GM23338 (cell line): ENCODE measurements around the gene PARVA. TPM values are rescaled to one million over a fixed set of nuclear protein-coding genes. Genes with fewer than 3 reads are reported as not detected.

ENCODE experiments used
- ATAC-seq: fragments of 200-7000 bp; cut with Tn5 transposase; 3 replicates; pipeline ENCODE4 v1.9.1; 2020
- DNase-seq: peaks from one replicate; pipeline ENCODE4 v3.0.0-alpha.2; 2015; ENCODE audit warnings: low spot score
- H2AFZ ChIP-seq: fragments of 200-600 bp; sonication (generic); 2 replicates; pipeline ENCODE4 v1.8.0; 2016; ENCODE audit warnings: antibody characterized with exemption, mild to moderate bottlenecking, moderate library complexity
- H3F3A ChIP-seq: fragments of 200-600 bp; sonication (generic); replicated peaks from 2 replicates; pipeline ENCODE4 v1.8.0; 2017; ENCODE audit warnings: antibody characterized with exemption, mixed run types, low read depth
- H3K27ac ChIP-seq: fragments of 200-600 bp; sonication (generic); 2 replicates; pipeline ENCODE4 v1.6.1; 2016; ENCODE audit warnings: low read depth
- H3K27me3 ChIP-seq: fragments of 200-600 bp; sonication (generic); 2 replicates; pipeline ENCODE4 v1.8.0; 2016; ENCODE audit warnings: mild to moderate bottlenecking, mixed run types, moderate library complexity; ENCODE audit not compliant: insufficient read depth
- H3K36me3 ChIP-seq: fragments of 200-600 bp; sonication (generic); 2 replicates; pipeline ENCODE4 v1.8.0; 2016; ENCODE audit warnings: mild to moderate bottlenecking; ENCODE audit not compliant: insufficient read depth
- H3K4me1 ChIP-seq: fragments of 200-600 bp; sonication (generic); 2 replicates; pipeline ENCODE4 v1.8.0; 2016; ENCODE audit warnings: mild to moderate bottlenecking, moderate library complexity; ENCODE audit not compliant: insufficient read depth
- H3K4me2 ChIP-seq: fragments of 200-600 bp; sonication (generic); 2 replicates; pipeline ENCODE4 v1.7.1; 2017; ENCODE audit warnings: mixed run types
- H3K4me3 ChIP-seq: fragments of 200-600 bp; sonication (generic); 2 replicates; pipeline ENCODE4 v1.6.1; 2016; ENCODE audit warnings: mixed run types
- H3K79me2 ChIP-seq: fragments of 200-600 bp; sonication (generic); replicated peaks from 2 replicates; pipeline ENCODE4 v1.8.0; 2017; ENCODE audit warnings: mild to moderate bottlenecking; ENCODE audit not compliant: insufficient read depth
- H3K9me2 ChIP-seq: fragments of 200-600 bp; sonication (generic); 2 replicates; pipeline ENCODE4 v1.8.0; 2017; ENCODE audit not compliant: insufficient read depth
- H4K20me1 ChIP-seq: fragments of 200-600 bp; sonication (generic); replicated peaks from 2 replicates; pipeline ENCODE4 v1.8.0; 2017; ENCODE audit warnings: mild to moderate bottlenecking; ENCODE audit not compliant: insufficient read depth
- H3K27ac Mint-ChIP-seq: 2 replicates; pipeline ENCODE4 v1.8.0; 2020; ENCODE audit warnings: inconsistent platforms, mild to moderate bottlenecking, moderate library complexity, mixed read lengths
- H3K27me3 Mint-ChIP-seq: 3 replicates; pipeline ENCODE4 v1.8.0; 2022; ENCODE audit warnings: low read depth, mild to moderate bottlenecking, moderate library complexity, mixed read lengths, inconsistent platforms; ENCODE audit not compliant: insufficient read depth, poor library complexity
- H3K36me3 Mint-ChIP-seq: 3 replicates; pipeline ENCODE4 v1.8.0; 2021; ENCODE audit warnings: low read depth, mild to moderate bottlenecking, inconsistent platforms, moderate library complexity, mixed read lengths
- H3K4me1 Mint-ChIP-seq: 3 replicates; pipeline ENCODE4 v1.8.0; 2020; ENCODE audit warnings: mild to moderate bottlenecking, inconsistent platforms, mixed read lengths
- H3K4me3 Mint-ChIP-seq: 3 replicates; pipeline ENCODE4 v1.8.0; 2021; ENCODE audit warnings: moderate library complexity, mild to moderate bottlenecking, inconsistent platforms, mixed read lengths
- H3K9me3 Mint-ChIP-seq: 3 replicates; pipeline ENCODE4 v1.8.0; 2020; ENCODE audit warnings: moderate library complexity, mild to moderate bottlenecking, inconsistent platforms, mixed read lengths
- CREB1 ChIP-seq: fragments of 250-450 bp; sonication (Bioruptor Pico); IDR thresholded peaks from 2 replicates; pipeline ENCODE4 v1.5.0; 2020; ENCODE audit warnings: low read depth, mild to moderate bottlenecking, moderate library complexity
- ETS1 ChIP-seq: IDR thresholded peaks from 2 replicates; pipeline ENCODE4 v1.6.1; 2016; ENCODE audit warnings: antibody characterized with exemption
- EZH2 ChIP-seq: fragments of 200-600 bp; sonication (generic); IDR thresholded peaks from one replicate; pipeline ENCODE4 v1.8.0; 2017; ENCODE audit warnings: antibody characterized with exemption, mild to moderate bottlenecking, low read depth; ENCODE audit not compliant: unreplicated experiment
- EZH2phosphoT487 ChIP-seq: fragments of 200-600 bp; sonication (generic); IDR thresholded peaks from one replicate; pipeline ENCODE4 v1.8.1; 2018; ENCODE audit warnings: antibody characterized with exemption; ENCODE audit not compliant: unreplicated experiment
- JUNB ChIP-seq: IDR thresholded peaks from one replicate; pipeline ENCODE4 v1.6.1; 2016; ENCODE audit warnings: antibody characterized with exemption; ENCODE audit not compliant: unreplicated experiment
- NANOG ChIP-seq: IDR thresholded peaks from 2 replicates; pipeline ENCODE4 v1.6.1; 2016; ENCODE audit warnings: antibody characterized with exemption, borderline replicate concordance
- POLR2AphosphoS5 ChIP-seq: IDR thresholded peaks from 2 replicates; pipeline ENCODE4 v1.6.1; 2016; ENCODE audit warnings: antibody characterized with exemption, low read depth
- REST ChIP-seq: IDR thresholded peaks from one replicate; pipeline ENCODE4 v1.6.1; 2018; ENCODE audit warnings: antibody characterized with exemption; ENCODE audit not compliant: unreplicated experiment
- STAT1 ChIP-seq: IDR thresholded peaks from one replicate; pipeline ENCODE4 v1.6.1; 2016; ENCODE audit warnings: antibody characterized with exemption; ENCODE audit not compliant: unreplicated experiment
- ZNF114 ChIP-seq: fragments of 250-450 bp; sonication (Bioruptor Pico); IDR thresholded peaks from 2 replicates; pipeline ENCODE4 v1.5.0; 2020; ENCODE audit warnings: mild to moderate bottlenecking, moderate library complexity
- ZNF331 ChIP-seq: fragments of 250-450 bp; sonication (Bioruptor Pico); IDR thresholded peaks from 2 replicates; pipeline ENCODE4 v1.5.0; 2020; ENCODE audit warnings: low read depth, mild to moderate bottlenecking, moderate library complexity
- ZNF462 ChIP-seq: fragments of 250-450 bp; sonication (Bioruptor Pico); IDR thresholded peaks from 2 replicates; pipeline ENCODE4 v1.5.0; 2020; ENCODE audit warnings: mild to moderate bottlenecking, moderate library complexity
- polyA plus RNA-seq: library from polyadenylated mRNA; unstranded; fragments of >200 nt; fragmentation: Nextera tagmentation; extraction: Ambion mirVana; gene quantifications from 2 replicates; pipeline ENCODE4 v1.2.1, GENCODE V29; 2016
- total RNA-seq: library from RNA; depleted of rRNA; stranded (reverse); fragments of >200 nt; shearing (Covaris generic); gene quantifications from 2 replicates; pipeline ENCODE4 v1.2.3, GENCODE V29; 2014
- TF ChIP-seq, protein P1 (sequence below), 2 experiments: fragments of 200-600 bp in 1 of 2; sonication (generic) in 1 of 2; conservative IDR thresholded peaks; 2 replicates each; pipeline versions ENCODE4 v1.5.1 to v1.6.1; 2016 to 2017; ENCODE audit warnings: antibody characterized with exemption in 2 of 2, low read depth in 2 of 2, mild to moderate bottlenecking in 2 of 2, moderate library complexity in 1 of 2

PARVA gene
- total and polyA plus RNA-seq, 2 experiments from 2014 or later = 5.8 to 6.9 TPM

DNA sequence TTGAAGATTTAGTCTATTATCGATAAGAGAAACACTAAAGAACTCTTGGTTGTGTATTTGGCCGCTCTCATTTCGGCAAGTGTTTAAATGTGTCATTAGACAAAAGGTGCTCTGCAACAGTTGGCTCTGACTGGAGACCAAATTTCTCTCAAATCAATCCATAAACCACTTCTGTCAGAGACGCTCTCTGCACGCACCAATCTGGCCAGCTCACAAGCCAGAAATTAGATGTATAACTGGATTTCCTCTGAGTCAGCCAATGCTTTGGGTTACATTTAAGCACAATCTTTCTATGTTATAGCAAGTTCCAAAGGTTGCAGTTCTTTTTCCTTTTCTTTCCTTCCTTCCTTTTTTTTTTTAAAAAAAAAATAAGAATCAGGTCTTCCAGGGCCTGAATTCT lies 17.6 kb upstream of the PARVA start:
- H3K79me2 ChIP-seq = no peaks in the 10 kb centered on the region
- peaks cover 1% of the 10 kb centered on the region for H3K27me3 Mint-ChIP-seq
- no peaks in the 10 kb centered on the region for H3K27me3 ChIP-seq
- H3K27ac Mint-ChIP-seq = no peak overlapping the region
- TF ChIP-seq REST = no peak
- TF ChIP-seq POLR2AphosphoS5 = no peak
- TF ChIP-seq CREB1 (CRISPR knock-in tag) = no peak
- no peak for TF ChIP-seq JUNB
- no peak for TF ChIP-seq ZNF462
- TF ChIP-seq ZNF114 = no peak
- TF ChIP-seq EZH2 = no peak
- no peak for TF ChIP-seq EZH2phosphoT487
- no peak for TF ChIP-seq ETS1
- no peak for TF ChIP-seq ZNF331 (CRISPR knock-in tag)
- TF ChIP-seq, protein P1, sequence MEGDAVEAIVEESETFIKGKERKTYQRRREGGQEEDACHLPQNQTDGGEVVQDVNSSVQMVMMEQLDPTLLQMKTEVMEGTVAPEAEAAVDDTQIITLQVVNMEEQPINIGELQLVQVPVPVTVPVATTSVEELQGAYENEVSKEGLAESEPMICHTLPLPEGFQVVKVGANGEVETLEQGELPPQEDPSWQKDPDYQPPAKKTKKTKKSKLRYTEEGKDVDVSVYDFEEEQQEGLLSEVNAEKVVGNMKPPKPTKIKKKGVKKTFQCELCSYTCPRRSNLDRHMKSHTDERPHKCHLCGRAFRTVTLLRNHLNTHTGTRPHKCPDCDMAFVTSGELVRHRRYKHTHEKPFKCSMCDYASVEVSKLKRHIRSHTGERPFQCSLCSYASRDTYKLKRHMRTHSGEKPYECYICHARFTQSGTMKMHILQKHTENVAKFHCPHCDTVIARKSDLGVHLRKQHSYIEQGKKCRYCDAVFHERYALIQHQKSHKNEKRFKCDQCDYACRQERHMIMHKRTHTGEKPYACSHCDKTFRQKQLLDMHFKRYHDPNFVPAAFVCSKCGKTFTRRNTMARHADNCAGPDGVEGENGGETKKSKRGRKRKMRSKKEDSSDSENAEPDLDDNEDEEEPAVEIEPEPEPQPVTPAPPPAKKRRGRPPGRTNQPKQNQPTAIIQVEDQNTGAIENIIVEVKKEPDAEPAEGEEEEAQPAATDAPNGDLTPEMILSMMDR (conservative IDR thresholded peaks at IDR 0.05; ENCODE audit: low read depth in 2 of 2) = no peak
- TF ChIP-seq STAT1 = no peak
- no peak for TF ChIP-seq NANOG
- H3K4me1 Mint-ChIP-seq = peaks cover 15% of the 10 kb centered on the region
- no peak overlapping the region for H3K4me3 Mint-ChIP-seq
- H3K4me3 ChIP-seq = no peak overlapping the region
- H3K9me3 Mint-ChIP-seq = no peaks in the 10 kb centered on the region
- H2AFZ ChIP-seq = 0 out of 2 replicates have a peak overlapping the region, but pooled peaks have one; percentile 28
- H3F3A ChIP-seq = no peaks in the 10 kb centered on the region
- H3K9me2 ChIP-seq = no peaks in the 10 kb centered on the region
- no peaks in the 10 kb centered on the region for H3K4me1 ChIP-seq
- ATAC-seq = no peak
- no peak overlapping the region for H3K27ac ChIP-seq
- DNase-seq = no peak
- H3K4me2 ChIP-seq = no peak overlapping the region
- H3K36me3 Mint-ChIP-seq = no peaks in the 10 kb centered on the region
- H3K36me3 ChIP-seq = no peaks in the 10 kb centered on the region
- H4K20me1 ChIP-seq = no peaks in the 10 kb centered on the region
